Epithelial cell of esophagus (primary cell): ENCODE measurements around the gene DIPK1B.

Experiments used
- DNase-seq: peaks from one replicate; pipeline ENCODE4 v3.0.0; 2010; ENCODE audit warnings: low read depth
- H3K4me3 ChIP-seq: 2 replicates; pipeline ENCODE4 v1.5.1; 2011; ENCODE audit warnings: mild to moderate bottlenecking, low read length, control low read depth
- TF ChIP-seq, protein P1 (sequence below): IDR thresholded peaks from 2 replicates; pipeline ENCODE4 v1.5.1; 2011; ENCODE audit warnings: low read depth, mild to moderate bottlenecking, low read length, control low read depth, inconsistent platforms; ENCODE audit not compliant: insufficient read depth; ENCODE audit errors: missing control alignments

The DIPK1B gene

DNA sequence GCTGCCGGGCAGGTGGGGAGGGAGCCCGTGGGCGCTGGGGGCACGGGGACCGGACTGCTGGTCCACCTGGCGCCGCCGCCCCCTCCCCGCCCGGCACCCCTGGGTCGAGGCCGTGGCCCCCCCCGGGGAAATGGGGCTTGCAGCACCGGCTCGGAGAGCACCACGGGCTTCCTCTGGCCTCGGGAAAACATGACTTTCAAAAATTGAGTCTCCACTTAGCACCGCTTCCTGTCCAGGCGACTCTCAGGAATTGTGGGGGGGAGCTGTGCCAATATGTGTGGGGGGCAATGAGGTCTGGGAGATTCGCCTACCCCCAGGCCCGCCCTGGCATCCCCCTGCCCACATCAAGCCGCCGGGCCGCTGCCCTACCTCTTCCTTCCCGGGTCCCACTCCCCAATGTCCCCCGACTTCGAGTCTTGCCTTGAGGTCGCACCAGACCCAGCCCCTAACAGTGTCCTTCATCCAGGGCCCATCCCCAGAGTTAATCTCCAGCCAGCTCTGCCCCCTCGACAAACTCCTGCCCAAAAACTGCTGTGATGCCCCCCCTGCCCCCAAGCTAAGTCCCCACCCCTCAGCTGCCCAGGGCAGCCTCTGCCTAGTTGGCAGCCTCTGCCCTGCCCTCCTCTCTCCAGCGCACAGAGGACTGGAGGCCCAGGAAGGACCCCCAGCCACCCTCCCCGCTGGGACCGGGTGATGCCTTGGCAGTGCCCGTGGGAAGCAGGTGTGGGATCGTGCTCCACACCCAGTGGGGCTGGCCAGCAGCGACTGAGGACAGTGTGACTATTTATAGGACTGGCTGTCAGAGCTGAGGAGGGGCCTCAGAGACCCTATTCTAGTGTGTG is 45.8 kb upstream of the DIPK1B start:
- H3K4me3 ChIP-seq: no peak overlapping the region
- DNase-seq: no peak
- TF ChIP-seq, protein P1, sequence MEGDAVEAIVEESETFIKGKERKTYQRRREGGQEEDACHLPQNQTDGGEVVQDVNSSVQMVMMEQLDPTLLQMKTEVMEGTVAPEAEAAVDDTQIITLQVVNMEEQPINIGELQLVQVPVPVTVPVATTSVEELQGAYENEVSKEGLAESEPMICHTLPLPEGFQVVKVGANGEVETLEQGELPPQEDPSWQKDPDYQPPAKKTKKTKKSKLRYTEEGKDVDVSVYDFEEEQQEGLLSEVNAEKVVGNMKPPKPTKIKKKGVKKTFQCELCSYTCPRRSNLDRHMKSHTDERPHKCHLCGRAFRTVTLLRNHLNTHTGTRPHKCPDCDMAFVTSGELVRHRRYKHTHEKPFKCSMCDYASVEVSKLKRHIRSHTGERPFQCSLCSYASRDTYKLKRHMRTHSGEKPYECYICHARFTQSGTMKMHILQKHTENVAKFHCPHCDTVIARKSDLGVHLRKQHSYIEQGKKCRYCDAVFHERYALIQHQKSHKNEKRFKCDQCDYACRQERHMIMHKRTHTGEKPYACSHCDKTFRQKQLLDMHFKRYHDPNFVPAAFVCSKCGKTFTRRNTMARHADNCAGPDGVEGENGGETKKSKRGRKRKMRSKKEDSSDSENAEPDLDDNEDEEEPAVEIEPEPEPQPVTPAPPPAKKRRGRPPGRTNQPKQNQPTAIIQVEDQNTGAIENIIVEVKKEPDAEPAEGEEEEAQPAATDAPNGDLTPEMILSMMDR: no peak

DNA sequence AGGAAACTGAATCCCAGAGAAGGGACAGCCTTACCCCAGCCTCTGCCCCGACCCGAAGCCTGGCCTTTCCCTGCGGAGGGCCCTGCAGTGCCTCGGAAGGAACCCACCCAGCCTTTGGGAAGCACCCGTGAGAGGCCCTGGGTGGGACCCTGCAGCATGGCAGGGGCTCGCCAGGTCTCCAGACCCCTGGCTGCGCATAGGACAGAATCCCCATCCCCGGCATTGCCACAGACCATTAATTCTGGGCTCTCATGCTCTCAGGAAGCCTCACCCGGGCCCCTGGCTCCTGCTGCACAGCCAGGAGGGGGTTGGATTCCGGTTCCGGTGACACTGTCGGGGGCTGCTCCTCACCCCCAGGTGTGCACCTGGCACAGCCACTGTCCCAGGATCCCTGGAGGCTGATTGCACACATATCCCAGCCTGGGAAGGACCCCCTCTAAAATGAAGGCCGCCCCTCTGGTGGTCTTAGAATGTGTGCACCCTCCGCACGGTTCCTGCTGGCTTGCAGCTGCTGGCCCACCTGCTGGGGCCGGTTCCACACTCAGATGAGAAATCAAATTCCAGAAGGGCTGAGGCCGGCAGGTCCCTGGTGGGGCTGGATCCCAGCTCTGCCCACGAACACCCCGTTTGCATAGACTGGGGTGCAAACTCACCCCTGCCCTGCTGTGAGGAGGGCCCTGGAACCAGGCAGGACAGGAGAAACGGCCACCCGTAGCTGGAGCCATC is 45.0 kb upstream of the DIPK1B start:
- no peak for DNase-seq
- TF ChIP-seq, protein P1: no peak
- H3K4me3 ChIP-seq: no peak overlapping the region

DNA sequence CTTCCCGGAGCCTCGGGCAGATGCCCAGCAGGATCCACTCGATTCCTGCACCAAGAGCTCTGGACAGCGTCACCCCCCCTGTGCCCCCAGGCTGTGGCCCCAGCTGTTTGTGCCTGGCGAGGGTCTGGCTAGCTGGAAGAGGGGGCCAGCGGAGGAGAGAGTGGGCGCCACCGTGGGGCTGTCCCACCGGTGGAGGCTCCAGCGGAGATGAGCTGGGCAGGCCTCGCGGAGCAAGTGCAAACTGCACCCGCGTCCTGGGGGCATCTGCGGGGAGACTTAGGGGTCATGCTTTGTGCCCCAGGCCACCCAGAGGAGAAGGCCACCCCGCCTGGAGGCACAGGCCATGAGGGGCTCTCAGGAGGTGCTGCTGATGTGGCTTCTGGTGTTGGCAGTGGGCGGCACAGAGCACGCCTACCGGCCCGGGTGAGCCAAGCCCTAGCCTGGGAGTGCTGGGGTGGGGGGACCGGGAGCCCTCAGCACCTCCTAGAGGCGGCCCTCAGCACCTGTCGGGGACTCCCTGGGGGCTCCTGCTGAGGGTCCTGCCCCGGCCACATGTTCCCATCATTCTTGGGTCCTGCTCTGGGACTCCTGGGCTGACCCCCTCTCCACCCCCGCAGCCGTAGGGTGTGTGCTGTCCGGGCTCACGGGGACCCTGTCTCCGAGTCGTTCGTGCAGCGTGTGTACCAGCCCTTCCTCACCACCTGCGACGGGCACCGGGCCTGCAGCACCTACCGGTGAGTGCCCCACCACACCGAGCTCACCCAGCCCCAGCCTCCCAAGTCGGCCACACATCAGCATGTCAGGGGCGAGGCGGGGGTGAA is 44.2 kb upstream of the DIPK1B start:
- no peak for DNase-seq
- H3K4me3 ChIP-seq: no peak overlapping the region
- TF ChIP-seq, protein P1: no peak

DNA sequence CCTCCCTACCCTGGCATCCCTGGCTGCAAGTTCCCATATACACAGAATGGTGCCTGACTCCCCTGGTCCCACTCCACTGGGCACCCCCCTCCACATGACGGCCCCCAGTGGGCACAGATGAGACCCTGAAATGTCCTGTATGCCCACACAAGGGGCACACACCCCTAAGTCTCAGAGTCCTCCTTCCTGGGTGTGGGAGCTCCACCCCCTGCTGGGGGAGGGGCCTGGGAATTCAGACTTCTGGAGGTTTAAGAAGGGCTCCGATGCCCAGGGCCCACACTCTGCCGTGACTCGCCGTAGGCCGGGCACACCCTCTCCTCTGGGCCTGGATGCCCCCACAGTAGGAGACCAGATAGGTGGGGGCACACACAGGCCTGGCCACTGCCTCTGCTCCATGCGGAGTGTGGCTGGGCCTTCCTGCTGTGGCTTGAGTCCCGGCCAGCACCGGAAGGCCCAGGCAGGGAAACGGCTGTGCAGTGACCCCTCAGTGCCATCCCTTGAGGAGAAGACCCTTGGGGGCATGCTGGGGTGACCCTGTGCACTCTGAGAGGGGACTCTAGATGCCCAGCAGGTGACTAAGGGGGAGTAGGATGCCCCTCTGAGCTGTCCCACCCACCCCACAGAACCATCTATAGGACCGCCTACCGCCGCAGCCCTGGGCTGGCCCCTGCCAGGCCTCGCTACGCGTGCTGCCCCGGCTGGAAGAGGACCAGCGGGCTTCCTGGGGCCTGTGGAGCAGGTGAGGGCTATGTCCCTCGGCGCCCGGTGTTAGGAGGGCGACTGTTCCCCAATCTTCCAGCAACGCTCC is 43.2 kb upstream of the DIPK1B start:
- peak; percentile 37 for DNase-seq
- no peak overlapping the region for H3K4me3 ChIP-seq
- TF ChIP-seq, protein P1: no peak

DNA sequence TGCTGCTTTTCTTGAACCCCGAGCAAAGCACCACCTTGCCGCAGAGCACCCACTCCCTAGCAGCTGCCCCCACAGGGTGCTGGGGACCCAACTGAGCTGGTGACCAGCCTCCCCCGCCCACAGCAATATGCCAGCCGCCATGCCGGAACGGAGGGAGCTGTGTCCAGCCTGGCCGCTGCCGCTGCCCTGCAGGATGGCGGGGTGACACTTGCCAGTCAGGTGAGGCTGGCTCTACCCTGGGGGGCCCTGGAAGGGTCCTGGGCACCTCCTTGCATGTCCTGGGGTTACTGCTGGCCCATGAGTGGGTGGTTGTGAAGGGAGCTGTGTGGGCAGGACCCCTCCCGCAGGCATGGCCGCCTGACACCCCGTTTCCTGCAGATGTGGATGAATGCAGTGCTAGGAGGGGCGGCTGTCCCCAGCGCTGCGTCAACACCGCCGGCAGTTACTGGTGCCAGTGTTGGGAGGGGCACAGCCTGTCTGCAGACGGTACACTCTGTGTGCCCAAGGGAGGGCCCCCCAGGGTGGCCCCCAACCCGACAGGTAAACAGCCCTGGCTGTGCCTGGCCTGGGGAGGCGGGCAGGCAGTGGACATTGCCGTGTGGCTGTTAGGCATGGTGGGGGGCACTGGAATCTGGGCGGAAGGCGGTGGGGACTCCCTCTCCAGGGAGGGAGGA is 42.4 kb upstream of the DIPK1B start:
- no peak for DNase-seq
- H3K4me3 ChIP-seq: no peak overlapping the region
- TF ChIP-seq, protein P1: no peak
